ENCODE data around the gene OSBPL5. TPM values are rescaled to one million over a fixed set of nuclear protein-coding genes. Genes with fewer than 3 reads are reported as not detected.

The OSBPL5 gene
- total RNA-seq, 1 experiment from 2014 or later, result 16.1 TPM

DNA sequence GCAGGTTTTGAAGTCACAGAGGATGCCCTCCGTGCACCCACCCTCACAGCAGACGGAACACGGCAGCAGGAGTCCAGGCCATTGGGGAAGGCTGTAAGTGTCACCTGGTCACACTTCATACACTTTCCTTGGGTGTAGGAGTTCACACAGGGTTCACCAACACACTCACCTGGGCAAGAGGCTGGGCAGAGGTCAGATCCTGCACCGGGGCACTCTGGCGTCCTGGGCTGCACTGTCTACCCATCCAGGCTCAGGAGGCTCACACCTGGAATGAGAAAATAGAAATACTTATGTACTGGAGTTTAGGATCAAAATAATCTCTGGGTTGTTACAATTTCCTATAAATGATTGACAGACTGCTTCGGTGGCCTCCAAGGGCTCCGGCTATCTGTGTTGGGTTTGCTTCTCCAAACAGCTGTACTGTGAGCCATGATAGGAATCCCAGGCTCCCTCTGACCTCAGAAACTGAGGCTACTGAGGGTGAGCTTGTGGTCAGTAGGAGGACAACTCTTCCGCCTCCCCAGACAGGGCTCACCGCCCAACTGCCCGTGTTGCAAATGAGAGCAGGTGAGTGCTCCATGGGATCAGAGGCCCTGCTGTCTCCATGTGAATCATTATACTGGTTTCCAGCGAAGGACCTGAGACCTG, 87.8 kb downstream of the OSBPL5 start:
- Histone ChIP-seq H2AK5ac (ENCODE audit: insufficient read length, low read length) (no peak overlapping the region), H3K23me2 (ENCODE audit: insufficient read length, low read depth, low read length, poor library complexity, severe bottlenecking) (no peaks in the 10 kb centered on the region), H4K8ac (replicated peaks; ENCODE audit: insufficient read length, low read depth, low read length) (no peak overlapping the region), H3K79me1 (ENCODE audit: insufficient read depth, low read depth, low read length, poor library complexity, severe bottlenecking) (no peaks in the 10 kb centered on the region), H3K18ac (ENCODE audit: insufficient read length, low read depth, low read length) (no peak overlapping the region), H2BK5ac (ENCODE audit: insufficient read length, low read length) (no peak overlapping the region), H3K14ac (ENCODE audit: insufficient read depth, low read length) (no peak overlapping the region), H3K4me2 (ENCODE audit: insufficient read depth, insufficient read length, low read length) (no peak overlapping the region), H3K56ac (ENCODE audit: insufficient read length, low read depth, low read length) (no peak overlapping the region), H4K91ac (ENCODE audit: insufficient read length, low read depth, low read length) (no peak overlapping the region), H3T11ph (ENCODE audit: low read length) (no peak overlapping the region), H3K9ac (ENCODE audit: extremely low read depth, insufficient read length, low read length) (no peak overlapping the region), H3K79me2 (ENCODE audit: insufficient read depth, low read length) (no peaks in the 10 kb centered on the region), H4K5ac (ENCODE audit: insufficient read length, low read depth, low read length) (no peak overlapping the region), H2BK12ac (ENCODE audit: insufficient read length, low read depth, low read length) (no peak overlapping the region), H2BK15ac (ENCODE audit: low read depth, low read length) (no peak overlapping the region), H2AFZ (ENCODE audit: low read length) (no peak overlapping the region), H3K27me3 (ENCODE audit: insufficient read depth, low read length) (no peaks in the 10 kb centered on the region), H2BK20ac (ENCODE audit: low read depth, low read length, poor library complexity, severe bottlenecking) (no peak overlapping the region), H3K23ac (ENCODE audit: insufficient read length, low read depth, low read length) (no peak overlapping the region), H2BK120ac (ENCODE audit: low read depth, low read length, poor library complexity, severe bottlenecking) (no peak overlapping the region), H3K27ac (ENCODE audit: insufficient read length, low read depth, low read length) (no peak overlapping the region), H3K4ac (ENCODE audit: low read depth, low read length) (no peak overlapping the region), H4K20me1 (ENCODE audit: control insufficient read depth, insufficient read depth, insufficient read length) (no peaks in the 10 kb centered on the region), H3K4me1 (ENCODE audit: insufficient read depth, low read length) (no peaks in the 10 kb centered on the region), H3K9me3 (ENCODE audit: control insufficient read depth, low read depth, low read length) (no peaks in the 10 kb centered on the region)
- Mint-ChIP-seq H3K9me3 (peaks cover 0 to under 1% of the 10 kb centered on the region in 2 experiments; a peak in 1 of 5 replicates), H3K4me1 (peaks cover 4% of the 10 kb centered on the region in 2 experiments; a peak in 2 of 4 replicates), H3K27ac (no peak overlapping the region; a peak in 1 of 7 replicates), H3K36me3 (ENCODE audit: insufficient read depth in 1 of 3, low read depth in 3 of 3) (no peaks in the 10 kb centered on the region), H3K27me3 (ENCODE audit: low read depth) (peaks cover 11% of the 10 kb centered on the region), H3K4me3 (no peak overlapping the region)
- WGBS (ENCODE audit: extremely low coverage, insufficient read length, low lambda C conversion rate), result no CpG with 5 or more reads among the region's 11 CpGs
- DNase-seq, result no peak
- TF ChIP-seq, protein P1, sequence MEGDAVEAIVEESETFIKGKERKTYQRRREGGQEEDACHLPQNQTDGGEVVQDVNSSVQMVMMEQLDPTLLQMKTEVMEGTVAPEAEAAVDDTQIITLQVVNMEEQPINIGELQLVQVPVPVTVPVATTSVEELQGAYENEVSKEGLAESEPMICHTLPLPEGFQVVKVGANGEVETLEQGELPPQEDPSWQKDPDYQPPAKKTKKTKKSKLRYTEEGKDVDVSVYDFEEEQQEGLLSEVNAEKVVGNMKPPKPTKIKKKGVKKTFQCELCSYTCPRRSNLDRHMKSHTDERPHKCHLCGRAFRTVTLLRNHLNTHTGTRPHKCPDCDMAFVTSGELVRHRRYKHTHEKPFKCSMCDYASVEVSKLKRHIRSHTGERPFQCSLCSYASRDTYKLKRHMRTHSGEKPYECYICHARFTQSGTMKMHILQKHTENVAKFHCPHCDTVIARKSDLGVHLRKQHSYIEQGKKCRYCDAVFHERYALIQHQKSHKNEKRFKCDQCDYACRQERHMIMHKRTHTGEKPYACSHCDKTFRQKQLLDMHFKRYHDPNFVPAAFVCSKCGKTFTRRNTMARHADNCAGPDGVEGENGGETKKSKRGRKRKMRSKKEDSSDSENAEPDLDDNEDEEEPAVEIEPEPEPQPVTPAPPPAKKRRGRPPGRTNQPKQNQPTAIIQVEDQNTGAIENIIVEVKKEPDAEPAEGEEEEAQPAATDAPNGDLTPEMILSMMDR (conservative IDR thresholded peaks at IDR 0.05), result no peak
